Mesothelial cell of epicardium (in vitro differentiated cells): ENCODE measurements around the gene XPNPEP1. TPM values are rescaled to one million over a fixed set of nuclear protein-coding genes. Genes with fewer than 3 reads are reported as not detected.

ENCODE experiments used
- DNase-seq, 2 experiments: peaks; one replicate each; pipeline ENCODE4 v3.0.0; 2021; ENCODE audit warnings: low spot score in 2 of 2; ENCODE audit not compliant: unreplicated experiment in 2 of 2
- H3K27ac Mint-ChIP-seq: 2 replicates; pipeline ENCODE4 v1.8.0; 2021; ENCODE audit warnings: mixed read lengths
- H3K27me3 Mint-ChIP-seq: 2 replicates; pipeline ENCODE4 v1.8.0; 2021; ENCODE audit warnings: low read depth, mixed read lengths
- H3K36me3 Mint-ChIP-seq: 2 replicates; pipeline ENCODE4 v1.8.0; 2021; ENCODE audit warnings: mixed read lengths
- H3K4me1 Mint-ChIP-seq: 2 replicates; pipeline ENCODE4 v1.8.0; 2021; ENCODE audit warnings: mixed read lengths
- H3K4me3 Mint-ChIP-seq: 2 replicates; pipeline ENCODE4 v1.8.0; 2021; ENCODE audit warnings: mild to moderate bottlenecking, moderate library complexity, mixed read lengths
- H3K9me3 Mint-ChIP-seq: 2 replicates; pipeline ENCODE4 v1.8.0; 2021; ENCODE audit warnings: mixed read lengths
- CTCF ChIP-seq: fragments of 200-600 bp; sonication (generic); IDR thresholded peaks from one replicate; pipeline ENCODE4 v1.5.0; 2021; ENCODE audit warnings: antibody characterized with exemption; ENCODE audit not compliant: unreplicated experiment
- total RNA-seq: library from RNA; stranded (reverse); gene quantifications from 3 replicates; pipeline ENCODE4 v1.2.1, GENCODE V29; 2021

XPNPEP1 gene
- total RNA-seq, 1 donor from 2014 or later, result 87.7 TPM

GRCh38 chr10:109893386-109893785 lies 29.9 kb downstream of the XPNPEP1 start:
- DNase-seq, result no peak
- no peaks in the 10 kb centered on the region for H3K27me3 Mint-ChIP-seq
- TF ChIP-seq CTCF, result no peak
- peak overlapping the region; percentile 94 for H3K27ac Mint-ChIP-seq
- H3K36me3 Mint-ChIP-seq, result peaks cover 30% of the 10 kb centered on the region
- H3K9me3 Mint-ChIP-seq, result peaks cover 5% of the 10 kb centered on the region
- peaks cover 22% of the 10 kb centered on the region for H3K4me1 Mint-ChIP-seq
- H3K4me3 Mint-ChIP-seq, result no peak overlapping the region

- H3K4me1 Mint-ChIP-seq, result peaks cover 22% of the 10 kb centered on the region
- peak overlapping the region; percentile 94 for H3K27ac Mint-ChIP-seq
- H3K27me3 Mint-ChIP-seq, result no peaks in the 10 kb centered on the region
- no peak for DNase-seq
- peaks cover 5% of the 10 kb centered on the region for H3K9me3 Mint-ChIP-seq
- TF ChIP-seq CTCF, result no peak
- peaks cover 26% of the 10 kb centered on the region for H3K36me3 Mint-ChIP-seq
- no peak overlapping the region for H3K4me3 Mint-ChIP-seq
These were observed 30.4 kb downstream of the XPNPEP1 start for GRCh38 chr10:109892931-109893330.

GRCh38 chr10:109892117-109892516 lies 31.2 kb downstream of the XPNPEP1 start:
- Mint-ChIP-seq H3K27me3 (no peaks in the 10 kb centered on the region), H3K4me1 (peaks cover 27% of the 10 kb centered on the region), H3K9me3 (peaks cover 5% of the 10 kb centered on the region), H3K4me3 (no peak overlapping the region), H3K36me3 (peaks cover 21% of the 10 kb centered on the region), H3K27ac (no peak overlapping the region)
- no peak for TF ChIP-seq CTCF
- DNase-seq, result no peak

GRCh38 chr10:109891105-109891504 lies 32.2 kb downstream of the XPNPEP1 start:
- DNase-seq, result no peak
- peaks cover 18% of the 10 kb centered on the region for H3K36me3 Mint-ChIP-seq
- H3K9me3 Mint-ChIP-seq, result no peaks in the 10 kb centered on the region
- no peak for TF ChIP-seq CTCF
- no peak overlapping the region for H3K4me3 Mint-ChIP-seq
- no peaks in the 10 kb centered on the region for H3K27me3 Mint-ChIP-seq
- peaks cover 36% of the 10 kb centered on the region for H3K4me1 Mint-ChIP-seq
- no peak overlapping the region for H3K27ac Mint-ChIP-seq

GRCh38 chr10:109889867-109890266 lies 33.4 kb downstream of the XPNPEP1 start:
- no peak for TF ChIP-seq CTCF
- peak overlapping the region; percentile 55 for H3K27ac Mint-ChIP-seq
- no peaks in the 10 kb centered on the region for H3K9me3 Mint-ChIP-seq
- H3K4me1 Mint-ChIP-seq, result peaks cover 25% of the 10 kb centered on the region
- peaks cover 24% of the 10 kb centered on the region for H3K36me3 Mint-ChIP-seq
- no peak overlapping the region for H3K4me3 Mint-ChIP-seq
- no peaks in the 10 kb centered on the region for H3K27me3 Mint-ChIP-seq
- DNase-seq, result no peak

- Mint-ChIP-seq H3K4me3 (no peak overlapping the region), H3K27me3 (no peaks in the 10 kb centered on the region), H3K27ac (peak overlapping the region; percentile 94)
These were observed 35.5 kb downstream of the XPNPEP1 start for GRCh38 chr10:109887776-109888175.

More at GRCh38 chr10:109887776-109888175, 35.5 kb downstream of the XPNPEP1 start:
- DNase-seq, result no peak
- Mint-ChIP-seq H3K4me1 (peaks cover 24% of the 10 kb centered on the region), H3K9me3 (no peaks in the 10 kb centered on the region), H3K36me3 (peaks cover 31% of the 10 kb centered on the region)
- no peak for TF ChIP-seq CTCF
